Peyer's patch (tissue), 4 donors: ENCODE results near the gene ACSF2.

Experiments used
- POLR2A ChIP-seq, 2 donors: fragments of 450-650 bp; IDR thresholded peaks; one replicate each; pipeline ENCODE4 v1.5.1; 2017; ENCODE audit warnings: antibody characterized with exemption in 2 of 2, mild to moderate bottlenecking in 2 of 2, moderate library complexity in 2 of 2
- TF ChIP-seq, protein P1 (sequence below), 6 experiments: fragments of 450-650 bp in 4 of 6; fragments of 200-600 bp in 2 of 6; sonication (generic) in 1 of 6; IDR thresholded peaks; one replicate each; pipeline ENCODE4 v1.5.1; 2017 to 2019; ENCODE audit warnings: antibody characterized with exemption in 6 of 6, mild to moderate bottlenecking in 3 of 6, moderate library complexity in 1 of 6

DNA sequence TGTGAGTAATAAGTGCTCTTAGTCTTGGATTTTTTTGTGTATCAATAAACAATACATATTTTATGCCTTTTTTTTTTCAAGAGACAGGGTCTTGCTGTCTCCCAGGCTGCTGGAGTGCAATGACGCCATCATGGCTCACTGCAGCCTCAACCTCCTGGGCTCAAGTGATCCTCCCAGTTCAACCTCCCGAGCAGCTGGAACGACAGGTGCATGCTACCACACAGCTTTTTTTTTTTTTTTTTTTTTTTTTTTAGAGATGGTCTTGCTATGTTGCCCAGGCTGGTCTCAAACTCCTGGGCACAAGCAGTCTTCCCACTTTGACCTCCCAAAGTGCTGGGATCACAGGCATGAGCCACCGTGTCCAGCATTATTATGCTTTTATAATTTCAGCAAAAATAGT is 13.0 kb downstream of the ACSF2 start:
- TF ChIP-seq, protein P1, sequence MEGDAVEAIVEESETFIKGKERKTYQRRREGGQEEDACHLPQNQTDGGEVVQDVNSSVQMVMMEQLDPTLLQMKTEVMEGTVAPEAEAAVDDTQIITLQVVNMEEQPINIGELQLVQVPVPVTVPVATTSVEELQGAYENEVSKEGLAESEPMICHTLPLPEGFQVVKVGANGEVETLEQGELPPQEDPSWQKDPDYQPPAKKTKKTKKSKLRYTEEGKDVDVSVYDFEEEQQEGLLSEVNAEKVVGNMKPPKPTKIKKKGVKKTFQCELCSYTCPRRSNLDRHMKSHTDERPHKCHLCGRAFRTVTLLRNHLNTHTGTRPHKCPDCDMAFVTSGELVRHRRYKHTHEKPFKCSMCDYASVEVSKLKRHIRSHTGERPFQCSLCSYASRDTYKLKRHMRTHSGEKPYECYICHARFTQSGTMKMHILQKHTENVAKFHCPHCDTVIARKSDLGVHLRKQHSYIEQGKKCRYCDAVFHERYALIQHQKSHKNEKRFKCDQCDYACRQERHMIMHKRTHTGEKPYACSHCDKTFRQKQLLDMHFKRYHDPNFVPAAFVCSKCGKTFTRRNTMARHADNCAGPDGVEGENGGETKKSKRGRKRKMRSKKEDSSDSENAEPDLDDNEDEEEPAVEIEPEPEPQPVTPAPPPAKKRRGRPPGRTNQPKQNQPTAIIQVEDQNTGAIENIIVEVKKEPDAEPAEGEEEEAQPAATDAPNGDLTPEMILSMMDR (IDR thresholded peaks at IDR 0.05): no peak
- TF ChIP-seq POLR2A (IDR thresholded peaks at IDR 0.05): no peak
